SH-SY5Y (cell line): ENCODE data around the gene GAS6.

Experiments
- GATA2 ChIP-seq: IDR thresholded peaks from 2 replicates; pipeline ENCODE4 v1.6.1; 2011; ENCODE audit warnings: mild to moderate bottlenecking, low read depth, low read length
- GATA3 ChIP-seq: IDR thresholded peaks from 2 replicates; pipeline ENCODE4 v1.6.1; 2011; ENCODE audit warnings: low read depth, mild to moderate bottlenecking, low read length, moderate library complexity

DNA sequence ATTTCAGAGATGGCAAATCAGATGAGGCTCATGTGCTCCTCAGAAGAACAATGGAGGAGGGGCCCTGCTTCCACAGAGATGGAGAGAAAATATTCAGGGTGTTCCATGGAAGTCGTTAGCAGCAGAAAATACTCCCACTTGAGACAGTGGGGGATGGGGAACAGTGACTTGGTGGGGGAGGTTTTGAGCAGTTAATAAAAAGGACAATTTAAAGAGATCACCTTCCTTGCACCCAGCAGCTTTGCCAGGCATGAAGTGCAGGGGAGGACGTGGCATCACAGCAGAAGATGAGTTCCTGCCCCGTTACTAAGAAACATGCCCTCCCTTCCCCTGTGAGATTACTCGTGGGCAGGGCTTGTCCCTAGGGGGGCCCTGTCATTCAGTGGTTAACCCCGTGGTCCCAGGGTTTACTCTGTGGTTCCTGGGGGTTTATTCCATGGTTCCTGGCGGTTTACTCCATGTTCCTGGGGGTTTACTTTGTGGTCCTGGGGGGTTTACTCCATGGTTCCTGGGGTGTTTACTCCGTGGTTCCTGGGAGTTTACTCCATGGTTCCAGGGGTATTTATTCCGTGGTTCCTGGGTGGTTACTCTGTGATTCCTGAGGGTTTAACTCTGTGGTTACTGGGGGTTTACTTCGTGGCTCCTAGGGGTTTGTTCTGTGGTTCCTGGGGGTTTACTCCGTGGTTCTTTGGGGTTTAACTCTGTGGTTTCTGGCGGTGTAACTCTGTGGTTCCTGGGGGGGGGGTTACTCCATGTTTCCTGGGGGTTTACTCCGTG lies 55.6 kb downstream of the GAS6 start:
- TF ChIP-seq GATA2: no peak
- no peak for TF ChIP-seq GATA3
